Common myeloid progenitor, CD34-positive (primary cell): Measurements from ENCODE around the gene PAFAH2. TPM values are rescaled to one million over a fixed set of nuclear protein-coding genes. Genes with fewer than 3 reads are reported as not detected.

Experiments
- CTCF ChIA-PET: fragments of 350-600 bp; sonication (Branson Sonifier 250); formaldehyde crosslinking; loops from one replicate; lab custom pipeline; 2021; ENCODE audit warnings: antibody characterized with exemption; lab: Charles Lee
- POLR2A ChIA-PET: fragments of 350-600 bp; sonication (Branson Sonifier 250); formaldehyde crosslinking; loops from one replicate; lab custom pipeline; 2021; ENCODE audit warnings: antibody characterized with exemption; lab: Charles Lee
- DNase-seq, 3 donors: peaks; one replicate each; pipeline versions ENCODE4 v3.0.0 to v3.0.0-alpha.2; 2013
- H3K27ac ChIP-seq, 2 experiments: 1 replicate in 1 of 2; 2 replicates in 1 of 2; pipeline ENCODE4 v1.7.0; 2013; ENCODE audit warnings: inconsistent platforms in 2 of 2, low read length in 2 of 2, mild to moderate bottlenecking in 2 of 2, low read depth in 1 of 2, moderate library complexity in 1 of 2; ENCODE audit not compliant: severe bottlenecking in 2 of 2, insufficient read depth in 1 of 2, poor library complexity in 1 of 2
- H3K27me3 ChIP-seq, 5 experiments: replicated peaks in 2 of 5; 1 replicate in 3 of 5; 2 replicates in 2 of 5; pipeline versions ENCODE4 v1.6.1 to v1.7.0; 2013; ENCODE audit warnings: low read length in 4 of 5, mild to moderate bottlenecking in 2 of 5, moderate library complexity in 2 of 5, inconsistent platforms in 1 of 5; ENCODE audit not compliant: insufficient read depth in 5 of 5, control insufficient read depth in 4 of 5
- H3K36me3 ChIP-seq, 4 experiments: 1 replicate in 2 of 4; 2 replicates in 2 of 4; pipeline versions ENCODE4 v1.6.1 to v1.7.0; 2013; ENCODE audit warnings: low read length in 3 of 4, control low read depth in 1 of 4, mild to moderate bottlenecking in 1 of 4; ENCODE audit not compliant: control insufficient read depth in 4 of 4, insufficient read depth in 4 of 4
- H3K4me1 ChIP-seq, 4 experiments: 1 replicate in 3 of 4; 2 replicates in 1 of 4; pipeline versions ENCODE4 v1.6.1 to v1.7.1; 2013; ENCODE audit warnings: low read length in 3 of 4, mild to moderate bottlenecking in 3 of 4, control low read depth in 1 of 4, inconsistent platforms in 1 of 4, moderate library complexity in 1 of 4; ENCODE audit not compliant: control insufficient read depth in 4 of 4, insufficient read depth in 4 of 4; ENCODE audit errors: control extremely low read depth in 1 of 4
- H3K4me3 ChIP-seq, 7 experiments: 1 replicate in 4 of 7; 2 replicates in 3 of 7; pipeline versions ENCODE4 v1.5.1 to v1.7.0; 2013; ENCODE audit warnings: mild to moderate bottlenecking in 7 of 7, low read length in 6 of 7, moderate library complexity in 6 of 7, inconsistent platforms in 2 of 7, low read depth in 2 of 7, control low read depth in 1 of 7; ENCODE audit not compliant: insufficient read depth in 4 of 7, control insufficient read depth in 1 of 7; ENCODE audit errors: extremely low read depth in 1 of 7
- H3K9me3 ChIP-seq, 5 experiments: 1 replicate in 4 of 5; 2 replicates in 1 of 5; pipeline versions ENCODE4 v1.6.1 to v1.7.1; 2013; ENCODE audit warnings: low read length in 4 of 5, mild to moderate bottlenecking in 2 of 5, inconsistent platforms in 1 of 5, low read depth in 1 of 5, moderate library complexity in 1 of 5; ENCODE audit not compliant: control insufficient read depth in 4 of 5, insufficient read depth in 2 of 5; ENCODE audit errors: control extremely low read depth in 1 of 5
- WGBS: methylation state at CpG from one replicate; pipeline ENCODE4 v1.1.5; 2013; ENCODE audit not compliant: insufficient coverage; 5-methylcytosine and 5-hydroxymethylcytosine counted together
- polyA plus RNA-seq: library from polyadenylated mRNA; unstranded; fragments of 120-200 nt; gene quantifications from one replicate; pipeline ENCODE4 v1.2.1, GENCODE V29; 2013

The PAFAH2 gene
- 4.9 TPM for polyA plus RNA-seq

GRCh38 chr1:25997828-25998761 lies at the start of gene PAFAH2:
TSS of gene PAFAH2 (minus strand) at chr1:25998063. CDS start at chr1:25990816, 7,247 bp downstream.
- H3K4me1 ChIP-seq: peaks cover 0 to 27% (median 16%) of the 10 kb centered on the region in 4 experiments
- H3K9me3 ChIP-seq: no peaks in the 10 kb centered on the region
- DNase-seq: peak; percentile 100
- no peaks in the 10 kb centered on the region for H3K27me3 ChIP-seq
- H3K36me3 ChIP-seq: peaks cover 0 to 2% (median 0%) of the 10 kb centered on the region in 4 experiments
- CTCF ChIA-PET: interaction anchor here (0.6 to 12.8 kb wide), 20 partner anchors 10 to 167 kb away, joined by 3 to 368 read pairs (median 4); partner anchors contain the start of genes PAQR7 and STMN1
- 1% methylated on average over 39 of the region's 47 CpGs for WGBS
- peak within 1 kb of the TSS; percentile 11 to 92 (median 72) for H3K4me3 ChIP-seq
- peak within 1 kb of the TSS; percentile 71 to 92 for H3K27ac ChIP-seq
- POLR2A ChIA-PET: interaction anchor here (0.6 to 1.6 kb wide), 7 partner anchors 8 to 178 kb away, joined by 3 to 7 read pairs (median 4); no protein-coding TSS in a partner anchor

- no peak for DNase-seq
- Histone ChIP-seq H3K27ac (no peak overlapping the region), H3K4me3 (no peak overlapping the region), H3K4me1 (peaks cover 0 to 24% (median 15%) of the 10 kb centered on the region in 4 experiments), H3K36me3 (no peaks in the 10 kb centered on the region), H3K9me3 (no peaks in the 10 kb centered on the region), H3K27me3 (peaks cover 15 to 75% (median 34%) of the 10 kb centered on the region in 5 experiments)
- WGBS: 88% methylated on average over 6 of the region's 7 CpGs
- POLR2A ChIA-PET: no interaction called here
- CTCF ChIA-PET: interaction anchor here (1.2 to 2.1 kb wide), 2 partner anchors 12 to 56 kb away, joined by 3 to 6 read pairs; no protein-coding TSS in a partner anchor
Observed at GRCh38 chr1:26047278-26047874, 49.5 kb upstream of the PAFAH2 start.

GRCh38 chr1:26046246-26047095 lies 48.6 kb upstream of the PAFAH2 start:
- H3K9me3 ChIP-seq: no peaks in the 10 kb centered on the region
- H3K27me3 ChIP-seq: peaks cover 15 to 83% (median 36%) of the 10 kb centered on the region in 5 experiments
- WGBS: 5% methylated on average over 54 of the region's 57 CpGs
- peaks cover 0 to 24% (median 14%) of the 10 kb centered on the region in 4 experiments for H3K4me1 ChIP-seq
- H3K4me3 ChIP-seq: peak overlapping the region in 2 of 7 experiments; percentile 46
- no peaks in the 10 kb centered on the region for H3K36me3 ChIP-seq
- ChIA-PET POLR2A (no interaction called here), CTCF (interaction anchor here (1.4 to 2.8 kb wide), 2 partner anchors 10 to 12 kb away, joined by 4 to 9 read pairs; no protein-coding TSS in a partner anchor)
- no peak overlapping the region for H3K27ac ChIP-seq
- DNase-seq: peak in 1 of 3 donors; percentile 22

GRCh38 chr1:26045722-26046245 lies 47.9 kb upstream of the PAFAH2 start, which contains the start of gene SLC30A2:
TSS of gene SLC30A2 (minus strand) at chr1:26046118. CDS start at chr1:26045896, 222 bp downstream.
- WGBS: 1% methylated on average over 44 of the region's 62 CpGs
- POLR2A ChIA-PET: no interaction called here
- H3K4me3 ChIP-seq: peak within 1 kb of the TSS in 4 of 7 experiments; percentile 9 to 46 (median 45)

GRCh38 chr1:26044971-26045721 lies 47.3 kb upstream of the PAFAH2 start:
- 34% methylated on average over 26 of the region's 29 CpGs for WGBS
- DNase-seq: no peak
- peak overlapping the region in 1 of 7 experiments; percentile 46 for H3K4me3 ChIP-seq
- no peaks in the 10 kb centered on the region for H3K36me3 ChIP-seq
- ChIA-PET POLR2A (no interaction called here), CTCF (interaction anchor here (1.1 to 2.8 kb wide), 5 partner anchors 9 to 142 kb away, joined by 3 to 9 read pairs (median 4); partner anchors contain the start of gene EXTL1)
- H3K27me3 ChIP-seq: peaks cover 15 to 83% (median 36%) of the 10 kb centered on the region in 5 experiments
- H3K4me1 ChIP-seq: peaks cover 0 to 17% (median 10%) of the 10 kb centered on the region in 4 experiments
- no peak overlapping the region for H3K27ac ChIP-seq
- no peaks in the 10 kb centered on the region for H3K9me3 ChIP-seq

More at GRCh38 chr1:26045722-26046245, 47.9 kb upstream of the PAFAH2 start, which contains the start of gene SLC30A2:
- Histone ChIP-seq H3K36me3 (no peaks in the 10 kb centered on the region), H3K27me3 (peaks cover 15 to 83% (median 36%) of the 10 kb centered on the region in 5 experiments), H3K4me1 (peaks cover 0 to 17% (median 10%) of the 10 kb centered on the region in 4 experiments), H3K9me3 (no peaks in the 10 kb centered on the region), H3K27ac (no peak within 1 kb of the TSS)
- peak in 2 of 3 donors; percentile 28 to 32 for DNase-seq
- CTCF ChIA-PET: interaction anchor here (1.2 to 2.8 kb wide), 3 partner anchors 9 to 142 kb away, joined by 3 to 9 read pairs (median 4); no protein-coding TSS in a partner anchor
